HepG2 (cell line): Measurements from ENCODE around the gene VWA3B. TPM values are rescaled to one million over a fixed set of nuclear protein-coding genes. Genes with fewer than 3 reads are reported as not detected.

Experiments
- ATAC-seq: fragments of 200-7000 bp; cut with Tn5 transposase; 3 replicates; pipeline ENCODE4 v1.9.1; 2020; ENCODE audit warnings: mild to moderate bottlenecking, moderate library complexity
- BruUV-seq: library from RNA; stranded (reverse); fragments of 400-500 nt; replicated peaks from 2 replicates; lab custom pipeline; 2021; lab: Mats Ljungman, UMichigan
- CTCF ChIA-PET: fragments of 300-600 bp; formaldehyde crosslinking; extraction: SDS; loops from one replicate; lab custom pipeline; 2021; ENCODE audit warnings: low total read pairs, inconsistent platforms, low intra/inter-chr PET ratio; lab: Yijun Ruan, JAX
- POLR2A ChIA-PET: fragments of 350-600 bp; sonication (Branson Sonifier 250); formaldehyde crosslinking; loops from one replicate; lab custom pipeline; 2020; ENCODE audit warnings: antibody characterized with exemption, inconsistent platforms; lab: Yijun Ruan, JAX
- DNase-seq: peaks from one replicate; pipeline ENCODE4 v3.0.0-alpha.2; 2015; ENCODE audit warnings: low spot score
- FAIRE-seq: peaks from 3 replicates; lab custom pipeline; 2011; peaks lifted over from hg19 to GRCh38; lab: Jason Lieb, UNC
- H2AFZ ChIP-seq: one replicate; pipeline ENCODE4 v1.6.1; 2011; ENCODE audit warnings: low read length, inconsistent platforms
- H3K27ac ChIP-seq: fragments of 300-600 bp; 3 replicates; pipeline ENCODE4 v1.8.0; 2011; ENCODE audit warnings: mixed run types, mild to moderate bottlenecking, mixed read lengths, low read length, inconsistent platforms; ENCODE audit not compliant: insufficient read depth; ENCODE audit errors: extremely low read length
- H3K27me3 ChIP-seq, 2 experiments: fragments of 200-600 bp in 1 of 2; 2 replicates in 1 of 2; 3 replicates in 1 of 2; pipeline versions ENCODE4 v1.6.0 to v1.8.0; 2011; ENCODE audit warnings: low read length in 2 of 2, mild to moderate bottlenecking in 2 of 2, moderate library complexity in 2 of 2, inconsistent platforms in 1 of 2; ENCODE audit not compliant: insufficient read depth in 2 of 2, control insufficient read depth in 1 of 2
- H3K36me3 ChIP-seq, 2 experiments: fragments of 200-600 bp in 1 of 2; replicated peaks in 1 of 2; 2 replicates in 1 of 2; 3 replicates in 1 of 2; pipeline versions ENCODE4 v1.5.1 to v1.8.0; 2011; ENCODE audit warnings: low read length in 2 of 2, inconsistent platforms in 1 of 2; ENCODE audit not compliant: insufficient read depth in 2 of 2, control insufficient read depth in 1 of 2
- H3K4me1 ChIP-seq: 2 replicates; pipeline ENCODE4 v1.5.1; 2012; ENCODE audit warnings: low read length, inconsistent platforms; ENCODE audit not compliant: insufficient read depth
- H3K4me2 ChIP-seq: 2 replicates; pipeline ENCODE4 v1.6.0; 2011; ENCODE audit warnings: low read depth, low read length, inconsistent platforms
- H3K4me3 ChIP-seq, 3 experiments: fragments of 200-600 bp in 1 of 3; sonication (generic), shearing (Covaris generic) in 1 of 3; replicated peaks in 1 of 3; 2 replicates each; pipeline ENCODE4 v1.5.1; 2011 to 2016; ENCODE audit warnings: low read length in 3 of 3, inconsistent platforms in 2 of 3, low read depth in 2 of 3, mild to moderate bottlenecking in 2 of 3, control low read depth in 1 of 3, mixed read lengths in 1 of 3; ENCODE audit not compliant: insufficient read depth in 1 of 3
- H3K79me2 ChIP-seq: one replicate; pipeline ENCODE4 v1.6.1; 2011; ENCODE audit warnings: low read length, inconsistent platforms; ENCODE audit not compliant: insufficient read depth
- H3K9ac ChIP-seq: 2 replicates; pipeline ENCODE4 v1.6.0; 2011; ENCODE audit warnings: mild to moderate bottlenecking, low read depth, low read length, inconsistent platforms; ENCODE audit not compliant: insufficient read depth
- H3K9me3 ChIP-seq: 2 replicates; pipeline ENCODE4 v1.5.1; 2012; ENCODE audit warnings: mild to moderate bottlenecking, low read length
- H4K20me1 ChIP-seq: 2 replicates; pipeline ENCODE4 v1.6.0; 2011; ENCODE audit warnings: inconsistent platforms, mild to moderate bottlenecking, low read length, moderate library complexity; ENCODE audit not compliant: insufficient read depth
- CBFB ChIP-seq: sonication (generic); formaldehyde crosslinking; IDR thresholded peaks from 2 replicates; pipeline ENCODE4 v1.4.0; 2020; ENCODE audit warnings: missing genetic modification reagents
- HDAC2 ChIP-seq: sonication (generic); formaldehyde crosslinking; IDR thresholded peaks from 2 replicates; pipeline ENCODE4 v1.4.0; 2020; ENCODE audit warnings: missing genetic modification reagents
- HMG20A ChIP-seq: IDR thresholded peaks from 2 replicates; pipeline ENCODE4 v1.6.1; 2016; ENCODE audit warnings: borderline replicate concordance
- KMT2B ChIP-seq: IDR thresholded peaks from 2 replicates; pipeline ENCODE4 v1.6.1; 2016; ENCODE audit warnings: missing genetic modification reagents, missing compliant biosample characterization
- MAZ ChIP-seq, 2 experiments: sonication (generic) in 1 of 2; formaldehyde crosslinking in 1 of 2; IDR thresholded peaks; 2 replicates each; pipeline versions ENCODE4 v1.5.0 to v1.6.1; 2012 to 2020; ENCODE audit warnings: low read depth in 2 of 2, mild to moderate bottlenecking in 2 of 2, borderline replicate concordance in 1 of 2, improper control_type of control experiment in 1 of 2, low read length in 1 of 2, missing genetic modification reagents in 1 of 2, moderate library complexity in 1 of 2
- REXO4 ChIP-seq: sonication (generic); formaldehyde crosslinking; IDR thresholded peaks from 2 replicates; pipeline ENCODE4 v1.8.0; 2022; ENCODE audit warnings: missing genetic modification reagents, mild to moderate bottlenecking, borderline replicate concordance
- SP1 ChIP-seq, 2 experiments: fragments of 450-650 bp in 1 of 2; sonication (generic) in 1 of 2; formaldehyde crosslinking in 1 of 2; IDR thresholded peaks; 2 replicates each; pipeline versions ENCODE4 v1.4.0 to v1.6.1; 2016 to 2020; ENCODE audit warnings: missing genetic modification reagents in 1 of 2
- TEAD3 ChIP-seq: optimal IDR thresholded peaks from 2 replicates; pipeline ENCODE3; 2016; ENCODE audit warnings: borderline replicate concordance
- ZBTB7B ChIP-seq: sonication (generic); formaldehyde crosslinking; IDR thresholded peaks from 2 replicates; pipeline ENCODE4 v1.4.0; 2020; ENCODE audit warnings: missing genetic modification reagents
- ZFY ChIP-seq: sonication (generic); formaldehyde crosslinking; IDR thresholded peaks from 2 replicates; pipeline ENCODE4 v1.4.0; 2020; ENCODE audit warnings: missing genetic modification reagents
- ZNF143 ChIP-seq: sonication (generic); formaldehyde crosslinking; IDR thresholded peaks from 2 replicates; pipeline ENCODE4 v1.4.0; 2020; ENCODE audit warnings: missing genetic modification reagents
- ZNF230 ChIP-seq: sonication (generic); formaldehyde crosslinking; IDR thresholded peaks from 2 replicates; pipeline ENCODE4 v1.4.0; 2020; ENCODE audit warnings: mild to moderate bottlenecking, missing genetic modification reagents
- ZNF251 ChIP-seq: sonication (generic); formaldehyde crosslinking; IDR thresholded peaks from 2 replicates; pipeline ENCODE4 v1.9.0; 2021; ENCODE audit warnings: mild to moderate bottlenecking, missing genetic modification reagents
- ZNF546 ChIP-seq: sonication (generic); formaldehyde crosslinking; conservative IDR thresholded peaks from 2 replicates; pipeline ENCODE4 v1.8.1; 2023; ENCODE audit warnings: mild to moderate bottlenecking, missing genetic modification reagents
- ZNF570 ChIP-seq: sonication (generic); formaldehyde crosslinking; IDR thresholded peaks from 2 replicates; pipeline ENCODE4 v1.4.0; 2020; ENCODE audit warnings: mild to moderate bottlenecking, missing genetic modification reagents, borderline replicate concordance
- ZNF598 ChIP-seq: sonication (generic); formaldehyde crosslinking; IDR thresholded peaks from 2 replicates; pipeline ENCODE4 v1.5.1; 2020; ENCODE audit warnings: mild to moderate bottlenecking, missing genetic modification reagents, borderline replicate concordance
- WGBS: methylation state at CpG from one replicate; pipeline ENCODE4 v1.1.6; 2017; ENCODE audit warnings: low lambda C conversion rate; 5-methylcytosine and 5-hydroxymethylcytosine counted together
- in situ Hi-C: cut with HindIII; loops from 2 replicates; pipeline ENCODE4 v1.10.0; 2017; ENCODE audit warnings: low pct_unique_long_range_greater_than_20kb; ENCODE audit not compliant: extremely low pct_ligation_motif_present
- intact Hi-C: fragments of 100-400 bp; cut with micrococcal nuclease; formaldehyde crosslinking; loops from one replicate; pipeline ENCODE4 v1.10.0; 2022; ENCODE audit not compliant: unreplicated experiment
- polyA plus RNA-seq, 8 experiments: library from polyadenylated mRNA; depleted of rRNA in 3 of 8; stranded (reverse) in 7 of 8; unstranded in 1 of 8; fragments of >200 nt; fragmentation: Illumina TruSeq in 4 of 8; extraction: Trizol in 4 of 8; gene quantifications; 2 replicates each; pipeline versions ENCODE4 v1.2.1 to v1.2.3, GENCODE V29; 2011 to 2016; ENCODE audit warnings: low read depth in 4 of 8, missing spikeins in 1 of 8, mixed read lengths in 1 of 8; ENCODE audit not compliant: insufficient read depth in 1 of 8
- total RNA-seq, 5 experiments: library from RNA; depleted of rRNA; stranded (reverse); fragments of >200 nt; fragmentation: Illumina TruSeq; extraction: Trizol; gene quantifications; 2 replicates each; pipeline ENCODE4 v1.2.3, GENCODE V29; 2016; ENCODE audit warnings: low read depth in 1 of 5
- TF ChIP-seq, protein P1 (sequence below): sonication (generic); formaldehyde crosslinking; IDR thresholded peaks from 2 replicates; pipeline ENCODE4 v1.4.0; 2020; ENCODE audit warnings: mild to moderate bottlenecking, missing genetic modification reagents

The VWA3B gene
- total and polyA plus RNA-seq, 2 of the 13 experiments (the other 11 are each of a cell fraction or from before 2014, with no cell fraction given), result not detected

GRCh38 chr2:98140210-98140609, 53.2 kb downstream of the VWA3B start:
- no peak for FAIRE-seq
- H4K20me1 ChIP-seq, result no peaks in the 10 kb centered on the region
- no peak overlapping the region for H3K4me2 ChIP-seq
- no peak overlapping the region for H2AFZ ChIP-seq
- POLR2A ChIA-PET, result no interaction called here
- CTCF ChIA-PET, result no interaction called here
- 36% methylated on average over 5 of the region's 5 CpGs for WGBS
- TF ChIP-seq HDAC2 (CRISPR knock-in tag) (no peak), CBFB (CRISPR knock-in tag) (no peak)
- H3K36me3 ChIP-seq, result no peaks in the 10 kb centered on the region
- H3K27ac ChIP-seq, result no peak overlapping the region
- H3K4me1 ChIP-seq, result no peaks in the 10 kb centered on the region
- in situ Hi-C loops, result no loop called here
- H3K9ac ChIP-seq, result no peak overlapping the region
- intact Hi-C loops, result no loop called here
- DNase-seq, result no peak
- H3K27me3 ChIP-seq, result peaks cover 0 to 15% of the 10 kb centered on the region in 2 experiments; a peak in 1 of 5 replicates
- BruUV-seq, result no TSS peak
- H3K4me3 ChIP-seq, result no peak overlapping the region
- H3K9me3 ChIP-seq, result no peaks in the 10 kb centered on the region
- ATAC-seq, result no peak
- H3K79me2 ChIP-seq, result no peaks in the 10 kb centered on the region

- BruUV-seq, result no TSS peak
- no peak for DNase-seq
- Histone ChIP-seq H3K4me3 (no peak overlapping the region), H3K4me1 (no peaks in the 10 kb centered on the region), H3K27ac (no peak overlapping the region), H3K36me3 (no peaks in the 10 kb centered on the region), H3K9me3 (no peaks in the 10 kb centered on the region), H4K20me1 (no peaks in the 10 kb centered on the region), H3K27me3 (peaks cover 0 to 12% of the 10 kb centered on the region in 2 experiments; a peak in 2 of 5 replicates), H2AFZ (no peak overlapping the region), H3K4me2 (no peak overlapping the region), H3K9ac (no peak overlapping the region), H3K79me2 (no peaks in the 10 kb centered on the region)
- TF ChIP-seq ZNF251 (CRISPR knock-in tag) (no peak), TEAD3 (no peak), REXO4 (no peak), ZFY (no peak), SP1 (IDR thresholded peaks at IDR 0.05) (no peak), SP1 (CRISPR knock-in tag; IDR thresholded peaks at IDR 0.05) (no peak), ZBTB7B (CRISPR knock-in tag) (no peak), ZNF598 (no peak), ZNF570 (CRISPR knock-in tag) (no peak), MAZ (IDR thresholded peaks at IDR 0.05; ENCODE audit: borderline replicate concordance, low read depth, low read length) (no peak), MAZ (CRISPR knock-in tag; IDR thresholded peaks at IDR 0.05; ENCODE audit: low read depth) (no peak), ZNF143 (CRISPR knock-in tag) (no peak), ZNF230 (no peak), HMG20A (CRISPR knock-in tag) (no peak), KMT2B (CRISPR knock-in tag) (no peak), ZNF546 (CRISPR knock-in tag) (no peak)
- TF ChIP-seq, protein P1, sequence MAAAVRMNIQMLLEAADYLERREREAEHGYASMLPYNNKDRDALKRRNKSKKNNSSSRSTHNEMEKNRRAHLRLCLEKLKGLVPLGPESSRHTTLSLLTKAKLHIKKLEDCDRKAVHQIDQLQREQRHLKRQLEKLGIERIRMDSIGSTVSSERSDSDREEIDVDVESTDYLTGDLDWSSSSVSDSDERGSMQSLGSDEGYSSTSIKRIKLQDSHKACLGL (CRISPR knock-in tag), result no peak
- intact Hi-C loops, result no loop called here
- FAIRE-seq, result no peak
- 37% methylated on average over 6 of the region's 6 CpGs for WGBS
- in situ Hi-C loops, result no loop called here
- no peak for ATAC-seq
- CTCF ChIA-PET, result no interaction called here
- POLR2A ChIA-PET, result no interaction called here
Observed at GRCh38 chr2:98142106-98142791, 55.3 kb downstream of the VWA3B start.
